Endothelial cell of umbilical vein (primary cell): ENCODE results near the gene SENP5. TPM values are rescaled to one million over a fixed set of nuclear protein-coding genes. Genes with fewer than 3 reads are reported as not detected.

Experiments used
- BruUV-seq: library from RNA; stranded (reverse); fragments of 400-500 nt; replicated peaks from 2 replicates; lab custom pipeline; 2021; lab: Mats Ljungman, UMichigan
- CTCF ChIA-PET: fragments of 300-600, 350-600 bp; sonication (Branson Sonifier 250); formaldehyde crosslinking; loops from one replicate; lab custom pipeline; 2021; ENCODE audit warnings: antibody characterized with exemption, inconsistent platforms; lab: Charles Lee
- POLR2A ChIA-PET: fragments of 300-600, 350-600 bp; sonication (Branson Sonifier 250); formaldehyde crosslinking; loops from one replicate; lab custom pipeline; 2021; ENCODE audit warnings: antibody characterized with exemption, inconsistent platforms; lab: Charles Lee
- DNase-seq: peaks from one replicate; pipeline ENCODE4 v3.0.0-alpha.2; 2011; ENCODE audit warnings: low read depth, low spot score
- FAIRE-seq: peaks from 2 replicates; lab custom pipeline; 2011; peaks lifted over from hg19 to GRCh38; lab: Jason Lieb, UNC
- H2AFZ ChIP-seq: 2 replicates; pipeline ENCODE4 v1.6.0; 2012; ENCODE audit warnings: low read depth, low read length, control low read depth, inconsistent platforms
- H3K27ac ChIP-seq: 2 replicates; pipeline ENCODE4 v1.5.1; 2011; ENCODE audit warnings: low read depth, mild to moderate bottlenecking, control low read depth, low read length, moderate library complexity; ENCODE audit not compliant: insufficient read depth
- H3K27me3 ChIP-seq, 2 experiments: 2 replicates each; pipeline versions ENCODE4 v1.6.0 to v1.6.1; 2011; ENCODE audit warnings: low read length in 2 of 2, mixed read lengths in 1 of 2; ENCODE audit not compliant: control insufficient read depth in 2 of 2, insufficient read depth in 2 of 2
- H3K36me3 ChIP-seq, 2 experiments: 2 replicates in 1 of 2; 3 replicates in 1 of 2; pipeline ENCODE4 v1.5.1; 2011; ENCODE audit warnings: low read length in 2 of 2, mild to moderate bottlenecking in 1 of 2, moderate library complexity in 1 of 2; ENCODE audit not compliant: control insufficient read depth in 2 of 2, insufficient read depth in 2 of 2; ENCODE audit errors: extremely low read depth in 1 of 2
- H3K4me1 ChIP-seq: 3 replicates; pipeline ENCODE4 v1.5.1; 2011; ENCODE audit warnings: mild to moderate bottlenecking, low read length; ENCODE audit not compliant: control insufficient read depth, insufficient read depth; ENCODE audit errors: extremely low read depth
- H3K4me2 ChIP-seq: 2 replicates; pipeline ENCODE4 v1.6.1; 2011; ENCODE audit warnings: low read length, control low read depth, mixed read lengths; ENCODE audit not compliant: insufficient read depth
- H3K4me3 ChIP-seq, 3 experiments: fragments of 200-600 bp in 1 of 3; sonication (generic), shearing (Covaris generic) in 1 of 3; replicated peaks in 1 of 3; 2 replicates each; pipeline ENCODE4 v1.5.1; 2011 to 2016; ENCODE audit warnings: control low read depth in 3 of 3, low read length in 3 of 3, mild to moderate bottlenecking in 2 of 3, inconsistent platforms in 1 of 3, low read depth in 1 of 3, moderate library complexity in 1 of 3; ENCODE audit not compliant: insufficient read depth in 1 of 3
- H3K79me2 ChIP-seq: 2 replicates; pipeline ENCODE4 v1.6.0; 2012; ENCODE audit warnings: low read length, inconsistent platforms; ENCODE audit not compliant: control insufficient read depth, insufficient read depth
- H3K9ac ChIP-seq: replicated peaks from 2 replicates; pipeline ENCODE3; 2011; ENCODE audit warnings: low read length, control low read depth; ENCODE audit not compliant: insufficient read depth; ENCODE audit errors: extremely low read depth
- H3K9me1 ChIP-seq: replicated peaks from 3 replicates; pipeline ENCODE4 v1.6.0; 2011; ENCODE audit warnings: mild to moderate bottlenecking, low read length; ENCODE audit not compliant: control insufficient read depth, insufficient read depth; ENCODE audit errors: extremely low read depth
- H3K9me3 ChIP-seq: replicated peaks from 2 replicates; pipeline ENCODE4 v1.5.1; 2012; ENCODE audit warnings: low read length, inconsistent platforms; ENCODE audit not compliant: control insufficient read depth, insufficient read depth
- H4K20me1 ChIP-seq: replicated peaks from 2 replicates; pipeline ENCODE3; 2011; ENCODE audit warnings: mild to moderate bottlenecking, low read length; ENCODE audit not compliant: control insufficient read depth, insufficient read depth; ENCODE audit errors: extremely low read depth
- CTCF ChIP-seq, 2 donors: IDR thresholded peaks; 1 replicate in 1 of 2; 2 replicates in 1 of 2; pipeline ENCODE4 v1.5.1; 2011; ENCODE audit warnings: low read length in 2 of 2, mild to moderate bottlenecking in 2 of 2, moderate library complexity in 2 of 2, control low read depth in 1 of 2, inconsistent platforms in 1 of 2, low read depth in 1 of 2; ENCODE audit not compliant: insufficient read depth in 1 of 2; ENCODE audit errors: extremely low read depth in 1 of 2
- EZH2 ChIP-seq: IDR thresholded peaks from 2 replicates; pipeline ENCODE4 v1.6.1; 2012; ENCODE audit warnings: borderline replicate concordance, low read depth, mild to moderate bottlenecking, moderate library complexity, low read length, inconsistent platforms; ENCODE audit not compliant: severe bottlenecking
- FOS ChIP-seq: IDR thresholded peaks from 2 replicates; pipeline ENCODE4 v1.6.1; 2011; ENCODE audit warnings: mild to moderate bottlenecking, low read length, moderate library complexity, borderline replicate concordance; ENCODE audit not compliant: insufficient read depth
- GATA2 ChIP-seq: IDR thresholded peaks from 2 replicates; pipeline ENCODE4 v1.7.0; 2011; ENCODE audit warnings: low read depth, mild to moderate bottlenecking, moderate library complexity, mixed read lengths, low read length; ENCODE audit not compliant: insufficient read length, insufficient read depth
- JUN ChIP-seq: IDR thresholded peaks from 2 replicates; pipeline ENCODE4 v1.6.1; 2011; ENCODE audit warnings: borderline replicate concordance, low read depth; ENCODE audit not compliant: insufficient read length, insufficient read depth
- MAX ChIP-seq: IDR thresholded peaks from 2 replicates; pipeline ENCODE4 v1.6.1; 2011; ENCODE audit not compliant: insufficient read depth, insufficient read length
- MYC ChIP-seq: IDR thresholded peaks from one replicate; pipeline ENCODE4 v1.6.1; 2011; ENCODE audit warnings: mild to moderate bottlenecking, low read depth, low read length
- POLR2A ChIP-seq: IDR thresholded peaks from 2 replicates; pipeline ENCODE4 v1.6.1; 2012; ENCODE audit warnings: low read depth, mild to moderate bottlenecking, control low read depth, low read length
- POLR2AphosphoS5 ChIP-seq: IDR thresholded peaks from 2 replicates; pipeline ENCODE4 v1.6.1; 2012; ENCODE audit warnings: low read depth, mild to moderate bottlenecking, control low read depth, low read length, moderate library complexity; ENCODE audit not compliant: insufficient read depth
- dilution Hi-C: fragments of 300-500 bp; cut with MboI; formaldehyde crosslinking; loops from one replicate; pipeline ENCODE4 v1.15.0; 2019; ENCODE audit warnings: low sequenced_read_pairs; ENCODE audit not compliant: extremely low pct_ligation_motif_present
- intact Hi-C: fragments of 100-400 bp; cut with micrococcal nuclease; formaldehyde crosslinking; loops from one replicate; pipeline ENCODE4 v1.10.0; 2022
- polyA plus RNA-seq, 4 experiments: library from polyadenylated mRNA; depleted of rRNA in 3 of 4; stranded (reverse) in 3 of 4; unstranded in 1 of 4; fragments of >200 nt; gene quantifications; 2 replicates each; pipeline versions ENCODE4 v1.2.1 to v1.2.3, GENCODE V29; 2011 to 2012; ENCODE audit warnings: missing spikeins in 1 of 4
- total RNA-seq: library from RNA; stranded (reverse); gene quantifications from 2 replicates; pipeline ENCODE4 v1.2.3, GENCODE V29; 2021

SENP5 gene
- total and polyA plus RNA-seq, 2 donors (not counting 3 experiments of a cell fraction or from before 2014, with no cell fraction given): 7.9 to 33.5 TPM

- TF ChIP-seq CTCF (IDR thresholded peaks at IDR 0.05; ENCODE audit: extremely low read depth in 1 of 2, insufficient read depth in 1 of 2, low read depth in 1 of 2, low read length in 2 of 2): no peak
- no peak for TF ChIP-seq POLR2A
- TF ChIP-seq JUN: no peak
- no peak for TF ChIP-seq MAX
- TF ChIP-seq MYC: no peak
- no peak for TF ChIP-seq EZH2
- no peak for TF ChIP-seq FOS
- TF ChIP-seq GATA2: no peak
- TF ChIP-seq POLR2AphosphoS5: no peak
- peaks cover 0 to 2% of the 10 kb centered on the region in 2 experiments for H3K27me3 ChIP-seq
- intact Hi-C loops: no loop called here
- no peak overlapping the region for H3K9ac ChIP-seq
- H3K27ac ChIP-seq: no peak overlapping the region
- DNase-seq: no peak
- CTCF ChIA-PET: interaction anchor here (0.8 kb wide), 1 partner anchor 213 kb away, joined by 3 read pairs; no protein-coding TSS in a partner anchor
- no peaks in the 10 kb centered on the region for H3K79me2 ChIP-seq
- H3K4me1 ChIP-seq: no peaks in the 10 kb centered on the region
- H3K36me3 ChIP-seq: no peaks in the 10 kb centered on the region
- no peaks in the 10 kb centered on the region for H3K9me3 ChIP-seq
- no TSS peak for BruUV-seq
- no peaks in the 10 kb centered on the region for H3K9me1 ChIP-seq
- H2AFZ ChIP-seq: no peak overlapping the region
- POLR2A ChIA-PET: no interaction called here
- no peak overlapping the region for H3K4me2 ChIP-seq
- no peak overlapping the region for H3K4me3 ChIP-seq
- dilution Hi-C loops: no loop called here
- H4K20me1 ChIP-seq: no peaks in the 10 kb centered on the region
- no peak for FAIRE-seq
These were observed 106.9 kb downstream of the SENP5 start for GRCh38 chr3:196974661-196975060.
